Transverse colon (tissue), 4 donors: Measurements from ENCODE around the gene HMGCL. TPM values are rescaled to one million over a fixed set of nuclear protein-coding genes. Genes with fewer than 3 reads are reported as not detected.

ENCODE experiments used
- DNase-seq: peaks from one replicate; pipeline ENCODE4 v3.0.0-alpha.2; 2019
- H3K27ac ChIP-seq, 4 donors: fragments of 200-600 bp; sonication (generic); 2 replicates each; pipeline ENCODE4 v1.5.1; 2016 to 2018; ENCODE audit warnings: inconsistent platforms in 4 of 4
- H3K27me3 ChIP-seq: fragments of 200-600 bp; sonication (generic); 2 replicates; pipeline ENCODE4 v1.5.1; 2017; ENCODE audit warnings: inconsistent platforms
- H3K36me3 ChIP-seq, 4 donors: fragments of 200-600 bp; sonication (generic); 2 replicates each; pipeline ENCODE4 v1.5.1; 2017 to 2019; ENCODE audit warnings: inconsistent platforms in 4 of 4
- H3K4me1 ChIP-seq, 4 donors: fragments of 200-600 bp; sonication (generic); 2 replicates each; pipeline ENCODE4 v1.5.1; 2017 to 2020; ENCODE audit warnings: inconsistent platforms in 4 of 4
- H3K4me3 ChIP-seq, 4 donors: fragments of 200-600 bp; sonication (generic); 1 replicate in 1 of 4; 2 replicates in 3 of 4; pipeline versions ENCODE4 v1.5.1 to v1.6.1; 2017 to 2019; ENCODE audit warnings: inconsistent platforms in 4 of 4
- H3K9me3 ChIP-seq, 2 donors: fragments of 200-600 bp; sonication (generic); 2 replicates each; pipeline ENCODE4 v1.5.1; 2017 to 2019; ENCODE audit warnings: inconsistent platforms in 2 of 2
- EP300 ChIP-seq: sonication (generic); formaldehyde crosslinking; IDR thresholded peaks from one replicate; pipeline ENCODE4 v1.6.1; 2017; ENCODE audit warnings: antibody characterized with exemption, low read depth
- POLR2A ChIP-seq: fragments of 450-650 bp; IDR thresholded peaks from one replicate; pipeline ENCODE4 v1.6.1; 2016; ENCODE audit warnings: antibody characterized with exemption, mild to moderate bottlenecking, moderate library complexity
- POLR2AphosphoS5 ChIP-seq, 3 donors: sonication (generic); formaldehyde crosslinking; IDR thresholded peaks; one replicate each; pipeline ENCODE4 v1.6.1; 2016; ENCODE audit warnings: antibody characterized with exemption in 3 of 3
- WGBS, 2 donors: methylation state at CpG; one replicate each; pipeline ENCODE4 v1.1.5; 2018; ENCODE audit warnings: low coverage in 1 of 2; 5-methylcytosine and 5-hydroxymethylcytosine counted together
- in situ Hi-C, 4 donors: fragments of 200-750 bp; cut with MboI; loops; one replicate each; pipeline versions ENCODE4 v1.15.0 to v1.15.1; 2017; ENCODE audit warnings: low sequenced_read_pairs in 3 of 4, low pct_ligation_motif_present in 1 of 4, low pct_unique_long_range_greater_than_20kb in 1 of 4
- intact Hi-C: fragments of 100-400 bp; cut with DNase I; formaldehyde crosslinking; loops from one replicate; pipeline ENCODE4 v1.15.1; 2023; ENCODE audit warnings: low total_unique reads
- total RNA-seq, 4 donors: library from RNA; depleted of rRNA; stranded (reverse); fragments of >200 nt; gene quantifications; one replicate each; pipeline ENCODE4 v1.1.0, GENCODE V29; 2016
- TF ChIP-seq, protein P1 (sequence below), 5 experiments: fragments of 200-600 bp in 3 of 5; fragments of 450-650 bp in 2 of 5; sonication (generic) in 3 of 5; IDR thresholded peaks; 1 replicate in 2 of 5; 2 replicates in 3 of 5; pipeline ENCODE4 v1.5.1; 2016 to 2017; ENCODE audit warnings: antibody characterized with exemption in 5 of 5, inconsistent platforms in 3 of 5, mild to moderate bottlenecking in 2 of 5, moderate library complexity in 1 of 5

The HMGCL gene
- total RNA-seq, 4 donors from 2014 or later = 59.8 to 83.4 (median 60.7) TPM

DNA sequence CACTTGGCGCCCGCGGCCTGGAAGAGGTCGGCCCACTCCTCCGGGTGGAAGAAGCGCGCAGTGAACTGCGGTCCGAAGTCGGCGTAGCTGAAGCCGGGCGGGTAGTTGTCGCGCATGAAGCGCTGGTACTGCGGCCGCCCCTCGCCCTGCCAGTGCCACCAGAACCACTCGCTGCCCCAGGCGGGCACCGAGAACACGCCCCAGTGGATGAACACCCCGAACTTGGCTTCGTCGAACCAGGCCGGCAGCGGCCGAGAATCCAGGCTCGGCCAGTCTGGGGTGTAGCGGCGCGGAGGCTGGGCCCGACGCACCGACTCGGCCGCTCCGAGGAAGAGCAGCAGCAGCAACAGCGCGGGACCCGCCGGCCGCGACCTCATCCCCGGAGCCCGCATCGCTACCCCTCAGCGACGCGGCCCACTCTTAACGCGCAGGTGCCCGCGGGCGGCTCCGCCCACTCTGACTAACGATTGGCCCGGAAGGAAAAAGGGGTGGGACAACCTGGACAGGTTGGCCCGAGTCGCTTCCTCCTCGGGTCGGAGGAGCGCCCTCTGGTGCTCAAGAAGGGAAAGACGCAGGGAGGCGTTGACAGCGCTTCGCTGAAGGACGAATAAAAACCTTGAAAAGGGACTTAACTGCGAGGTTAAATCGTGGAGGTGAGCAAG is 42.8 kb upstream of the HMGCL start, which contains the start of gene FUCA1:
TSS of gene FUCA1 (minus strand) at position 396 of the 662 bp plus-strand sequence. CDS start at position 392, 4 bp downstream.
- intact Hi-C loops (loop anchor here (10.0 kb wide), 1 partner anchor 63 kb away; the partner anchor contains the start of gene GALE), in situ Hi-C loops (loop anchor here in 1 of 4 donors (10.0 kb wide), 1 partner anchor 63 kb away; the partner anchor contains the start of gene GALE)
- peak; percentile 97 for DNase-seq
- H3K27ac ChIP-seq = peak within 1 kb of the TSS; percentile 76 to 88 (median 84)
- peaks cover 2 to 29% (median 20%) of the 10 kb centered on the region in 4 donors for H3K4me1 ChIP-seq
- WGBS, 2 donors = 0 to 1% methylated on average over 2 to 71 of the region's 71 CpGs
- H3K36me3 ChIP-seq = peaks cover 0 to 14% (median under 1%) of the 10 kb centered on the region in 4 donors
- H3K9me3 ChIP-seq = no peaks in the 10 kb centered on the region
- H3K27me3 ChIP-seq = no peaks in the 10 kb centered on the region
- peak; percentile 84 to 91 (median 89) for TF ChIP-seq POLR2AphosphoS5 (IDR thresholded peaks at IDR 0.05)
- TF ChIP-seq, protein P1, sequence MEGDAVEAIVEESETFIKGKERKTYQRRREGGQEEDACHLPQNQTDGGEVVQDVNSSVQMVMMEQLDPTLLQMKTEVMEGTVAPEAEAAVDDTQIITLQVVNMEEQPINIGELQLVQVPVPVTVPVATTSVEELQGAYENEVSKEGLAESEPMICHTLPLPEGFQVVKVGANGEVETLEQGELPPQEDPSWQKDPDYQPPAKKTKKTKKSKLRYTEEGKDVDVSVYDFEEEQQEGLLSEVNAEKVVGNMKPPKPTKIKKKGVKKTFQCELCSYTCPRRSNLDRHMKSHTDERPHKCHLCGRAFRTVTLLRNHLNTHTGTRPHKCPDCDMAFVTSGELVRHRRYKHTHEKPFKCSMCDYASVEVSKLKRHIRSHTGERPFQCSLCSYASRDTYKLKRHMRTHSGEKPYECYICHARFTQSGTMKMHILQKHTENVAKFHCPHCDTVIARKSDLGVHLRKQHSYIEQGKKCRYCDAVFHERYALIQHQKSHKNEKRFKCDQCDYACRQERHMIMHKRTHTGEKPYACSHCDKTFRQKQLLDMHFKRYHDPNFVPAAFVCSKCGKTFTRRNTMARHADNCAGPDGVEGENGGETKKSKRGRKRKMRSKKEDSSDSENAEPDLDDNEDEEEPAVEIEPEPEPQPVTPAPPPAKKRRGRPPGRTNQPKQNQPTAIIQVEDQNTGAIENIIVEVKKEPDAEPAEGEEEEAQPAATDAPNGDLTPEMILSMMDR (IDR thresholded peaks at IDR 0.05) = peak; percentile 95 to 98 (median 97)
- TF ChIP-seq POLR2A = peak; percentile 82
- TF ChIP-seq EP300 = no peak
- peak within 1 kb of the TSS; percentile 64 to 89 (median 78) for H3K4me3 ChIP-seq

DNA sequence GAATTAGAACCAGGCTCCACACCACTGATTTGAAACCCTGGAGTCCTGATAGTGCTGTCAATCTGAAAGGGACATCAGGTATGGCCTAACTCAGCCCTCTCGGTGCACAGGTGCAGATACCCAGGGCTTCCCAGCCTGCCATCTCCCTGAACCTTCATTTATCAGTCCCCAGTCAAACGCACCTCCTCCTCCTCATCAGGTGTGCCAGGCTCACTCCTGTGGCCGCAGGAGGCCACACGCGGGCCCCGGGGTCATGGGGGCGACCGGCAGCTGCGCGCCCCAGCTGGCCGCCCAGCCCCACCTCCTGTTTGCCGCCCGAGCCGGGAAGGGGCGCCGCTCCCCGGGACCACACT is 42.3 kb upstream of the HMGCL start:
- TF ChIP-seq POLR2A = no peak
- TF ChIP-seq POLR2AphosphoS5 (IDR thresholded peaks at IDR 0.05) = no peak
- no peak for TF ChIP-seq EP300
- TF ChIP-seq, protein P1 (IDR thresholded peaks at IDR 0.05) = no peak
- H3K4me3 ChIP-seq = peak overlapping the region; percentile 64 to 89 (median 78)
- H3K36me3 ChIP-seq = peaks cover 0 to 19% (median 3%) of the 10 kb centered on the region in 4 donors
- H3K4me1 ChIP-seq = peaks cover 2 to 29% (median 20%) of the 10 kb centered on the region in 4 donors
- peak overlapping the region; percentile 76 to 88 (median 84) for H3K27ac ChIP-seq
- no peaks in the 10 kb centered on the region for H3K9me3 ChIP-seq
- intact Hi-C loops (loop anchor here (10.0 kb wide), 1 partner anchor 63 kb away; the partner anchor contains the start of gene GALE), in situ Hi-C loops (loop anchor here in 1 of 4 donors (10.0 kb wide), 1 partner anchor 63 kb away; the partner anchor contains the start of gene GALE)
- no peak for DNase-seq
- WGBS, 2 donors = 4% methylated on average over 17 of the region's 17 CpGs; no CpG with 5 or more reads in 1 of the 2 donors
- no peaks in the 10 kb centered on the region for H3K27me3 ChIP-seq

DNA sequence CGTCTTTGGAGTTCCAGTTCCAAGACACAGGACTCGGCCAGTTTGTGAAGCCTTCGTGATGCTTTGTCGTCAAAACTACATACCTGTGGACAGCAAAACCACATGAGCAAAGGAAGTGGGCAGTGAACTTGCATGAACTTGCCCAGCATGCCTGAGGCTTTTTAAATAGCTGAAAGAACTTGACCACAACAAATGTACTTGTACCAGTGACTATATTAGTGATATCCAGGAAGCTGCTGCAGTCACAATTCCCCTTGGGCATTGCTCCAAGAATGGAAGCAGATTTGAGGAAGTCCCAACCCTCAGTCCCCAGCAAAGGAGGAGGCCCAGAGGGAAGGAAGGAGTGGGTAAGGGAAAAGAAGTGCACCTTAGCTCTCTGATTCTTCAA is 40.3 kb upstream of the HMGCL start:
- Histone ChIP-seq H3K9me3 (no peaks in the 10 kb centered on the region), H3K27me3 (no peaks in the 10 kb centered on the region), H3K4me1 (peaks cover 2 to 29% (median 20%) of the 10 kb centered on the region in 4 donors), H3K4me3 (no peak overlapping the region), H3K36me3 (peaks cover 0 to 27% (median 4%) of the 10 kb centered on the region in 4 donors), H3K27ac (peak overlapping the region in 3 of 4 donors; percentile 3 to 85 (median 14))
- TF ChIP-seq, protein P1 (IDR thresholded peaks at IDR 0.05) = no peak
- TF ChIP-seq POLR2A (no peak), POLR2AphosphoS5 (IDR thresholded peaks at IDR 0.05) (no peak), EP300 (no peak)
- in situ Hi-C loops (loop anchor here in 1 of 4 donors (10.0 kb wide), 1 partner anchor 61 kb away; the partner anchor contains the start of gene GALE), intact Hi-C loops (loop anchor here (10.0 kb wide), 1 partner anchor 61 kb away; the partner anchor contains the start of gene GALE)
- peak; percentile 37 for DNase-seq
- WGBS, 2 donors = 78% methylated on average over 4 of the region's 4 CpGs; no CpG with 5 or more reads in 1 of the 2 donors
